Measurements from ENCODE around the gene WDFY4.

GRCh38 chr10:48699011-48699627 lies 14.4 kb downstream of the WDFY4 start:
- TF ChIP-seq ZNF8 (CRISPR knock-in tag; IDR thresholded peaks at IDR 0.05) (no peak), ARNTL (CRISPR knock-in tag; IDR thresholded peaks at IDR 0.05; ENCODE audit: borderline replicate concordance, low read depth) (no peak), ISL1 (CRISPR knock-in tag; IDR thresholded peaks at IDR 0.05) (no peak), CSRNP3 (CRISPR knock-in tag; IDR thresholded peaks at IDR 0.05) (no peak), ZFP30 (CRISPR knock-in tag; IDR thresholded peaks at IDR 0.05) (no peak), RARB (CRISPR knock-in tag; IDR thresholded peaks at IDR 0.05) (no peak)
